HL-60 (cell line): ENCODE measurements around the gene CDK6.

Source experiments
- GABPA ChIP-seq: IDR thresholded peaks from 2 replicates; pipeline ENCODE4 v1.6.1; 2012; ENCODE audit warnings: low read depth
- POLR2AphosphoS5 ChIP-seq: IDR thresholded peaks from 2 replicates; pipeline ENCODE4 v1.6.1; 2012; ENCODE audit warnings: low read depth
- REST ChIP-seq: IDR thresholded peaks from 2 replicates; pipeline ENCODE4 v1.6.1; 2012; ENCODE audit warnings: low read depth; ENCODE audit not compliant: insufficient replicate concordance
- SPI1 ChIP-seq: IDR thresholded peaks from 2 replicates; pipeline ENCODE4 v1.6.1; 2012; ENCODE audit warnings: low read depth, mild to moderate bottlenecking, borderline replicate concordance
- TF ChIP-seq, protein P1 (sequence below): IDR thresholded peaks from one replicate; pipeline ENCODE4 v1.5.1; 2011; ENCODE audit warnings: low read length, control low read depth, inconsistent platforms; ENCODE audit not compliant: insufficient read depth

- TF ChIP-seq, protein P1, sequence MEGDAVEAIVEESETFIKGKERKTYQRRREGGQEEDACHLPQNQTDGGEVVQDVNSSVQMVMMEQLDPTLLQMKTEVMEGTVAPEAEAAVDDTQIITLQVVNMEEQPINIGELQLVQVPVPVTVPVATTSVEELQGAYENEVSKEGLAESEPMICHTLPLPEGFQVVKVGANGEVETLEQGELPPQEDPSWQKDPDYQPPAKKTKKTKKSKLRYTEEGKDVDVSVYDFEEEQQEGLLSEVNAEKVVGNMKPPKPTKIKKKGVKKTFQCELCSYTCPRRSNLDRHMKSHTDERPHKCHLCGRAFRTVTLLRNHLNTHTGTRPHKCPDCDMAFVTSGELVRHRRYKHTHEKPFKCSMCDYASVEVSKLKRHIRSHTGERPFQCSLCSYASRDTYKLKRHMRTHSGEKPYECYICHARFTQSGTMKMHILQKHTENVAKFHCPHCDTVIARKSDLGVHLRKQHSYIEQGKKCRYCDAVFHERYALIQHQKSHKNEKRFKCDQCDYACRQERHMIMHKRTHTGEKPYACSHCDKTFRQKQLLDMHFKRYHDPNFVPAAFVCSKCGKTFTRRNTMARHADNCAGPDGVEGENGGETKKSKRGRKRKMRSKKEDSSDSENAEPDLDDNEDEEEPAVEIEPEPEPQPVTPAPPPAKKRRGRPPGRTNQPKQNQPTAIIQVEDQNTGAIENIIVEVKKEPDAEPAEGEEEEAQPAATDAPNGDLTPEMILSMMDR = no peak
- TF ChIP-seq POLR2AphosphoS5 (no peak), REST (no peak), GABPA (no peak), SPI1 (no peak)
Measured at GRCh38 chr7:92694211-92694610, 142.2 kb downstream of the CDK6 start.
